Spleen (tissue), 11 donors: ENCODE results near the gene MAP3K5. TPM values are rescaled to one million over a fixed set of nuclear protein-coding genes. Genes with fewer than 3 reads are reported as not detected.

Experiments
- DNase-seq: peaks from one replicate; pipeline ENCODE4 v3.0.0-alpha.2; 2020
- H3K27ac ChIP-seq, 8 donors: fragments of 200-600 bp; sonication (generic) in 7 of 8; 1 replicate in 4 of 8; 2 replicates in 4 of 8; pipeline versions ENCODE4 v1.5.0 to v1.8.0; 2016 to 2021; ENCODE audit warnings: inconsistent platforms in 4 of 8, mild to moderate bottlenecking in 4 of 8, moderate library complexity in 1 of 8
- H3K27me3 ChIP-seq, 7 donors: fragments of 200-600 bp; sonication (generic) in 6 of 7; replicated peaks in 1 of 7; 1 replicate in 4 of 7; 2 replicates in 3 of 7; pipeline versions ENCODE4 v1.5.0 to v1.8.0; 2016 to 2021; ENCODE audit warnings: inconsistent platforms in 3 of 7, mild to moderate bottlenecking in 1 of 7
- H3K36me3 ChIP-seq, 6 donors: fragments of 200-600 bp; sonication (generic) in 5 of 6; 1 replicate in 4 of 6; 2 replicates in 2 of 6; pipeline versions ENCODE4 v1.5.0 to v1.8.0; 2016 to 2021; ENCODE audit warnings: inconsistent platforms in 2 of 6
- H3K4me1 ChIP-seq, 6 donors: fragments of 200-600 bp; sonication (generic) in 5 of 6; 1 replicate in 3 of 6; 2 replicates in 3 of 6; pipeline versions ENCODE4 v1.5.0 to v1.8.0; 2016 to 2021; ENCODE audit warnings: inconsistent platforms in 3 of 6
- H3K4me3 ChIP-seq, 8 donors: fragments of 200-600 bp; sonication (generic) in 7 of 8; 1 replicate in 4 of 8; 2 replicates in 4 of 8; pipeline versions ENCODE4 v1.5.0 to v1.8.0; 2016 to 2021; ENCODE audit warnings: inconsistent platforms in 4 of 8, mild to moderate bottlenecking in 4 of 8, moderate library complexity in 2 of 8
- H3K9me3 ChIP-seq, 8 donors: fragments of 200-600 bp; sonication (generic) in 7 of 8; 1 replicate in 4 of 8; 2 replicates in 4 of 8; pipeline versions ENCODE4 v1.5.0 to v1.8.0; 2016 to 2021; ENCODE audit warnings: inconsistent platforms in 4 of 8
- POLR2A ChIP-seq, 3 donors: fragments of 450-650 bp; IDR thresholded peaks; one replicate each; pipeline ENCODE4 v1.5.1; 2017; ENCODE audit warnings: antibody characterized with exemption in 3 of 3, mild to moderate bottlenecking in 1 of 3
- POLR2AphosphoS5 ChIP-seq, 3 donors: sonication (generic); formaldehyde crosslinking; IDR thresholded peaks; one replicate each; pipeline ENCODE4 v1.5.1; 2017; ENCODE audit warnings: antibody characterized with exemption in 3 of 3
- WGBS, 5 donors: extraction: QIAGEN DNeasy Blood & Tissue Kit in 3 of 5; methylation state at CpG; one replicate each; pipeline versions ENCODE4 v1.1.5 to v1.1.7; 2013 to 2018; 5-methylcytosine and 5-hydroxymethylcytosine counted together
- intact Hi-C: fragments of 100-400 bp; cut with DNase I; formaldehyde crosslinking; loops from one replicate; pipeline ENCODE4 v1.15.0; 2023; ENCODE audit warnings: low total_unique reads
- polyA plus RNA-seq, 3 donors: library from polyadenylated mRNA; stranded (reverse); fragments of 200-250 nt; gene quantifications; one replicate each; pipeline ENCODE4 v1.2.1, GENCODE V29; 2013
- total RNA-seq, 7 donors: library from RNA; depleted of rRNA in 3 of 7; stranded (reverse); fragments of >200 nt in 3 of 7; fragmentation: NEBNext Ultra II Directional in 4 of 7; extraction: Animal tissue kit (Norgen Biotek cat#: 25700) in 4 of 7; gene quantifications; one replicate each; pipeline versions ENCODE4 v1.1.0 to v1.2.1, GENCODE V29; 2016 to 2021
- TF ChIP-seq, protein P1 (sequence below), 11 experiments: fragments of 200-600 bp in 7 of 11; fragments of 450-650 bp in 4 of 11; sonication (generic) in 4 of 11; IDR thresholded peaks in 8 of 11; conservative IDR thresholded peaks in 3 of 11; 1 replicate in 7 of 11; 2 replicates in 4 of 11; pipeline versions ENCODE4 v1.4.0 to v1.8.0; 2016 to 2021; ENCODE audit warnings: antibody characterized with exemption in 11 of 11, inconsistent platforms in 4 of 11, mild to moderate bottlenecking in 1 of 11
- donor health status: healthy with polysubstance abuse.
- donor health status: DM: no; HTN: no; CAD: no; lungs with moderate emphysema.
- donor health status: DM: no; HTN: no; CAD: no.
- donor health status: Bipolar disorder and iron deficiency.
- donor health status: healthy.
- donor health status: DM: no; HTN: no; CAD: no.
- donor health status: DM: yes; HTN: yes; CAD: no.

The MAP3K5 gene
- total and polyA plus RNA-seq, 10 donors: 7.2 to 55.0 (median 33.2) TPM

DNA sequence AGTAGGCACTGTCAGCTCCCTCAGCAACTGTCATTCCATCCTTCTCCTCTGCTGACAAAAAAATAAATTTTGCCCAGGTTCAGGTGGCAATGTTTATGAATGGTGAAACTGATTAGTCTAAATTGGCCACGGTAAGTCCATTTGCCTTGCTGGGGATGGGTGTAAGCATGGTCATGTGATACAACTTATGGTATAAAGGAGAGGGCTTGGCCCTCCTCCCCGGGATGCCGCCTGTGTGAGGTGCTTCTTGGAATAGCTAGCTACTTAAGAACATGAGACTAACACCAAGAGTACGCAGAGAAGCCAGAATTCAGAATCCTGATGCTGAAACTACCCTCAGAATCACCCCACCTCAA, 147.7 kb downstream of the MAP3K5 start:
- no peak for DNase-seq
- H3K9me3 ChIP-seq: no peaks in the 10 kb centered on the region
- intact Hi-C loops: loop anchor here (2.0 kb wide), 1 partner anchor 148 kb away; the partner anchor contains the start of gene MAP3K5
- no peaks in the 10 kb centered on the region for H3K27me3 ChIP-seq
- peaks cover 8 to 46% (median 19%) of the 10 kb centered on the region in 6 donors for H3K4me1 ChIP-seq
- 81 to 89% (median 86%) methylated on average over 4 of the region's 4 CpGs for WGBS, 5 donors
- TF ChIP-seq, protein P1, sequence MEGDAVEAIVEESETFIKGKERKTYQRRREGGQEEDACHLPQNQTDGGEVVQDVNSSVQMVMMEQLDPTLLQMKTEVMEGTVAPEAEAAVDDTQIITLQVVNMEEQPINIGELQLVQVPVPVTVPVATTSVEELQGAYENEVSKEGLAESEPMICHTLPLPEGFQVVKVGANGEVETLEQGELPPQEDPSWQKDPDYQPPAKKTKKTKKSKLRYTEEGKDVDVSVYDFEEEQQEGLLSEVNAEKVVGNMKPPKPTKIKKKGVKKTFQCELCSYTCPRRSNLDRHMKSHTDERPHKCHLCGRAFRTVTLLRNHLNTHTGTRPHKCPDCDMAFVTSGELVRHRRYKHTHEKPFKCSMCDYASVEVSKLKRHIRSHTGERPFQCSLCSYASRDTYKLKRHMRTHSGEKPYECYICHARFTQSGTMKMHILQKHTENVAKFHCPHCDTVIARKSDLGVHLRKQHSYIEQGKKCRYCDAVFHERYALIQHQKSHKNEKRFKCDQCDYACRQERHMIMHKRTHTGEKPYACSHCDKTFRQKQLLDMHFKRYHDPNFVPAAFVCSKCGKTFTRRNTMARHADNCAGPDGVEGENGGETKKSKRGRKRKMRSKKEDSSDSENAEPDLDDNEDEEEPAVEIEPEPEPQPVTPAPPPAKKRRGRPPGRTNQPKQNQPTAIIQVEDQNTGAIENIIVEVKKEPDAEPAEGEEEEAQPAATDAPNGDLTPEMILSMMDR (IDR thresholded peaks at IDR 0.05 in 8 of 11, conservative IDR thresholded peaks at IDR 0.05 in 3 of 11): no peak
- no peak for TF ChIP-seq POLR2AphosphoS5 (IDR thresholded peaks at IDR 0.05)
- TF ChIP-seq POLR2A (IDR thresholded peaks at IDR 0.05): no peak
- H3K27ac ChIP-seq: peak overlapping the region in 4 of 8 donors; percentile 19 to 57 (median 40)
- peaks cover 0 to 59% (median 5%) of the 10 kb centered on the region in 6 donors for H3K36me3 ChIP-seq
- H3K4me3 ChIP-seq: no peak overlapping the region

DNA sequence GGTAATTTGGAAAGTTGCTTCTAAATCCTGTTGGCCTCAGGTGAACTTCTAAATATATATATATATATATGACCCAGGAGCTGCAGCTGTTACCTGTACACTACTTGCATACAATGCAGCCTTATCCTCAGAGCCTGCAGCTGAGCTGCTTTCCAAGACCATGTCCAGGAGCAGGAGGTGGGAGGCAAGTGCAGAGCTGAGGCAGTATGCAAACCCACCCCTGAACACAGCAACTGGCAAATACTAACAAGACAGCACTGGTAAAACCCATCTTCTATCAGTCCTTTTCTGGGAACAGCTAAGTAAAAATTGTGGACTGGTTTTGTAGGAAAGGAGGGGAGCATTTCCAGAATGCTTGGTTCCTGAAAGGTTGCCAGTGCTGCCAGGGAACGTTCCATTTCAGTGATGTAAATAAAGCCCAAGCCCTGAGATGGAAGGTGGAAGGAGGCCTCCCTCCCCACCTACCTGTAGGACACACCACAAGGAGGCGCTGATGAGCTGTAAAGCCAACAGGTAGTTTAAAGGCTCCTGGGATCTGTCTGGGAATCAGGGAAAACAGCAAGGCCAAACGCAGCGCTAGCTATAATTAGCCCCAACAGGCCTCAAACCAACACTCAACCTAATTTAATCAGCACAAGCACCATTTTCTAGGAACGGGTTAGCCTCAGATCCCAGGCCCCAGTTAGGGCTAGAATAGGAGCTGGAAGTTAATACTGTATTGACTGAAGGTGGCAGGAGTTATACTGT, 148.3 kb downstream of the MAP3K5 start:
- intact Hi-C loops: loop anchor here (2.0 kb wide), 1 partner anchor 149 kb away; the partner anchor contains the start of gene MAP3K5

DNA sequence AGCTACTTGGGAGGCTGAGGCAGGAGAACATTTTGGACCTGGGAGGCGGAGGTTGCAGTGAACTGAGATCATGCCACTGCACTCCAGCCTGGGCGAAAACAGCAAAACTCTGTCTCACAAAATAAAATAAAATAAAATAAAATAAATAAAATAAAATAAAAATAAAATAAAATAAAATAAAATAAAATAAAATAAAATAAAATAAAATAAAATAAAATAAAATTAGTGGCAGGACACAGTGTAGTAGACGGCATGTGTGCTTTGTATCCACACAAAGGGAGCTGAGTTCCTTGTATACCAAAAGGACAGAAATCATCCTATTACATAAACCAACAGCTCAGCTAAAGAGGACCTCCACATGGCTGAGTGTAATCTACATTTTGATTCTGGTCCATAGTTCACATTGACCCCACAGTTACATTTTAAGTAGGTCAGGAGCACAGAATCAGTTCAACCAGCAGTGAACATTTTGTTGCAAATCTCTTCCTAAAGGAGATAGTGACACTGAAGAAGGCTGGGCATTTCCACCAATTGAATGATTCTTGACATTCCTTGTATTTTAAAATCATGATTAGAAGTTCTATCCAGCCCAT, 150.3 kb downstream of the MAP3K5 start:
- no peak overlapping the region for H3K4me3 ChIP-seq
- no peaks in the 10 kb centered on the region for H3K9me3 ChIP-seq
- intact Hi-C loops: no loop called here
- WGBS, 5 donors: 96 to 100% (median 99%) methylated on average over 3 of the region's 3 CpGs
- no peak overlapping the region for H3K27ac ChIP-seq
- TF ChIP-seq, protein P1 (IDR thresholded peaks at IDR 0.05 in 8 of 11, conservative IDR thresholded peaks at IDR 0.05 in 3 of 11): no peak
- TF ChIP-seq POLR2A (IDR thresholded peaks at IDR 0.05) (no peak), POLR2AphosphoS5 (IDR thresholded peaks at IDR 0.05) (no peak)
- peaks cover 2 to 31% (median 10%) of the 10 kb centered on the region in 6 donors for H3K4me1 ChIP-seq
- H3K27me3 ChIP-seq: no peaks in the 10 kb centered on the region
- DNase-seq: no peak
- H3K36me3 ChIP-seq: peaks cover 0 to 63% (median 10%) of the 10 kb centered on the region in 6 donors

More for the DNA sequence above, 148.3 kb downstream of the MAP3K5 start:
- Histone ChIP-seq H3K9me3 (no peaks in the 10 kb centered on the region), H3K4me1 (peaks cover 8 to 49% (median 19%) of the 10 kb centered on the region in 6 donors), H3K36me3 (peaks cover 0 to 57% (median 5%) of the 10 kb centered on the region in 6 donors), H3K27me3 (no peaks in the 10 kb centered on the region), H3K4me3 (no peak overlapping the region), H3K27ac (peak overlapping the region in 4 of 8 donors; percentile 19 to 57 (median 40))
- 6 to 12% (median 9%) methylated on average over 5 of the region's 5 CpGs for WGBS, 5 donors
- DNase-seq: peak; percentile 90
- TF ChIP-seq POLR2AphosphoS5 (IDR thresholded peaks at IDR 0.05) (peak in 1 of 3 donors; percentile 71), POLR2A (IDR thresholded peaks at IDR 0.05) (no peak)
- TF ChIP-seq, protein P1 (IDR thresholded peaks at IDR 0.05 in 8 of 11, conservative IDR thresholded peaks at IDR 0.05 in 3 of 11): peak; percentile 70 to 95 (median 89)

DNA sequence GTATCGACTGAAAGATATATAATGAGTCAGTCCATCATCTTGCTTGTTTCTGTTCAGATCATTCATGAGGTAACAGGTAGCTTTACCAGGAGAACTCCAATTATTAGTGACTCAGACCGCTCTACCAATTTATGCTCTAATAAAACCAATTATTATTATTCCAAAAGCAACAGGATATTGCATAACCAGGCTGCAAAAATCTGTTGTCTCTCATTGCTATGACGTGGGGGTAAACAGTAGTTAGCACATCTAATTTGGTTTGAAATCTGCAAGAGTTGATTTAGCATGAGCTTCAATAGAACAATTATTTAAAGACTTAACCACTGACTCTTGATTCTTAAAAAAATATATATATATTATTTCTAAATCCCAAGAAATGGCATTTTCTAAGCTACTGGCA, 151.1 kb downstream of the MAP3K5 start:
- H3K9me3 ChIP-seq: no peaks in the 10 kb centered on the region
- no peak overlapping the region for H3K27ac ChIP-seq
- peaks cover 0 to 26% (median 6%) of the 10 kb centered on the region in 6 donors for H3K4me1 ChIP-seq
- H3K36me3 ChIP-seq: peaks cover 0 to 71% (median 18%) of the 10 kb centered on the region in 6 donors
- intact Hi-C loops: no loop called here
- 80 to 90% (median 87%) methylated on average over 3 of the region's 3 CpGs for WGBS, 5 donors
- no peak for DNase-seq
- no peak for TF ChIP-seq POLR2AphosphoS5 (IDR thresholded peaks at IDR 0.05)
- TF ChIP-seq, protein P1 (IDR thresholded peaks at IDR 0.05 in 8 of 11, conservative IDR thresholded peaks at IDR 0.05 in 3 of 11): no peak
- TF ChIP-seq POLR2A (IDR thresholded peaks at IDR 0.05): no peak
- H3K27me3 ChIP-seq: no peaks in the 10 kb centered on the region
- H3K4me3 ChIP-seq: no peak overlapping the region
